GM23338 (cell line): ENCODE data around the gene MAPK9. TPM values are rescaled to one million over a fixed set of nuclear protein-coding genes. Genes with fewer than 3 reads are reported as not detected.
A peak's percentile ranks its signal among the peaks of the same experiment; 100 is the strongest.

Source experiments
- ATAC-seq: fragments of 200-7000 bp; cut with Tn5 transposase; 3 replicates; pipeline ENCODE4 v1.9.1; 2020
- DNase-seq: peaks from one replicate; pipeline ENCODE4 v3.0.0-alpha.2; 2015; ENCODE audit warnings: low spot score
- H2AFZ ChIP-seq: fragments of 200-600 bp; sonication (generic); 2 replicates; pipeline ENCODE4 v1.8.0; 2016; ENCODE audit warnings: antibody characterized with exemption, mild to moderate bottlenecking, moderate library complexity
- H3F3A ChIP-seq: fragments of 200-600 bp; sonication (generic); replicated peaks from 2 replicates; pipeline ENCODE4 v1.8.0; 2017; ENCODE audit warnings: antibody characterized with exemption, mixed run types, low read depth
- H3K27ac ChIP-seq: fragments of 200-600 bp; sonication (generic); 2 replicates; pipeline ENCODE4 v1.6.1; 2016; ENCODE audit warnings: low read depth
- H3K27me3 ChIP-seq: fragments of 200-600 bp; sonication (generic); 2 replicates; pipeline ENCODE4 v1.8.0; 2016; ENCODE audit warnings: mild to moderate bottlenecking, mixed run types, moderate library complexity; ENCODE audit not compliant: insufficient read depth
- H3K36me3 ChIP-seq: fragments of 200-600 bp; sonication (generic); 2 replicates; pipeline ENCODE4 v1.8.0; 2016; ENCODE audit warnings: mild to moderate bottlenecking; ENCODE audit not compliant: insufficient read depth
- H3K4me1 ChIP-seq: fragments of 200-600 bp; sonication (generic); 2 replicates; pipeline ENCODE4 v1.8.0; 2016; ENCODE audit warnings: mild to moderate bottlenecking, moderate library complexity; ENCODE audit not compliant: insufficient read depth
- H3K4me2 ChIP-seq: fragments of 200-600 bp; sonication (generic); 2 replicates; pipeline ENCODE4 v1.7.1; 2017; ENCODE audit warnings: mixed run types
- H3K4me3 ChIP-seq: fragments of 200-600 bp; sonication (generic); 2 replicates; pipeline ENCODE4 v1.6.1; 2016; ENCODE audit warnings: mixed run types
- H3K79me2 ChIP-seq: fragments of 200-600 bp; sonication (generic); replicated peaks from 2 replicates; pipeline ENCODE4 v1.8.0; 2017; ENCODE audit warnings: mild to moderate bottlenecking; ENCODE audit not compliant: insufficient read depth
- H3K9me2 ChIP-seq: fragments of 200-600 bp; sonication (generic); 2 replicates; pipeline ENCODE4 v1.8.0; 2017; ENCODE audit not compliant: insufficient read depth
- H4K20me1 ChIP-seq: fragments of 200-600 bp; sonication (generic); replicated peaks from 2 replicates; pipeline ENCODE4 v1.8.0; 2017; ENCODE audit warnings: mild to moderate bottlenecking; ENCODE audit not compliant: insufficient read depth
- H3K27ac Mint-ChIP-seq: 2 replicates; pipeline ENCODE4 v1.8.0; 2020; ENCODE audit warnings: inconsistent platforms, mild to moderate bottlenecking, moderate library complexity, mixed read lengths
- H3K27me3 Mint-ChIP-seq: 3 replicates; pipeline ENCODE4 v1.8.0; 2022; ENCODE audit warnings: low read depth, mild to moderate bottlenecking, moderate library complexity, mixed read lengths, inconsistent platforms; ENCODE audit not compliant: insufficient read depth, poor library complexity
- H3K36me3 Mint-ChIP-seq: 3 replicates; pipeline ENCODE4 v1.8.0; 2021; ENCODE audit warnings: low read depth, mild to moderate bottlenecking, inconsistent platforms, moderate library complexity, mixed read lengths
- H3K4me1 Mint-ChIP-seq: 3 replicates; pipeline ENCODE4 v1.8.0; 2020; ENCODE audit warnings: mild to moderate bottlenecking, inconsistent platforms, mixed read lengths
- H3K4me3 Mint-ChIP-seq: 3 replicates; pipeline ENCODE4 v1.8.0; 2021; ENCODE audit warnings: moderate library complexity, mild to moderate bottlenecking, inconsistent platforms, mixed read lengths
- H3K9me3 Mint-ChIP-seq: 3 replicates; pipeline ENCODE4 v1.8.0; 2020; ENCODE audit warnings: moderate library complexity, mild to moderate bottlenecking, inconsistent platforms, mixed read lengths
- CREB1 ChIP-seq: fragments of 250-450 bp; sonication (Bioruptor Pico); IDR thresholded peaks from 2 replicates; pipeline ENCODE4 v1.5.0; 2020; ENCODE audit warnings: low read depth, mild to moderate bottlenecking, moderate library complexity
- EZH2phosphoT487 ChIP-seq: fragments of 200-600 bp; sonication (generic); IDR thresholded peaks from one replicate; pipeline ENCODE4 v1.8.1; 2018; ENCODE audit warnings: antibody characterized with exemption; ENCODE audit not compliant: unreplicated experiment
- JUNB ChIP-seq: IDR thresholded peaks from one replicate; pipeline ENCODE4 v1.6.1; 2016; ENCODE audit warnings: antibody characterized with exemption; ENCODE audit not compliant: unreplicated experiment
- NANOG ChIP-seq: IDR thresholded peaks from 2 replicates; pipeline ENCODE4 v1.6.1; 2016; ENCODE audit warnings: antibody characterized with exemption, borderline replicate concordance
- POLR2AphosphoS5 ChIP-seq: IDR thresholded peaks from 2 replicates; pipeline ENCODE4 v1.6.1; 2016; ENCODE audit warnings: antibody characterized with exemption, low read depth
- ZNF114 ChIP-seq: fragments of 250-450 bp; sonication (Bioruptor Pico); IDR thresholded peaks from 2 replicates; pipeline ENCODE4 v1.5.0; 2020; ENCODE audit warnings: mild to moderate bottlenecking, moderate library complexity
- polyA plus RNA-seq: library from polyadenylated mRNA; unstranded; fragments of >200 nt; fragmentation: Nextera tagmentation; extraction: Ambion mirVana; gene quantifications from 2 replicates; pipeline ENCODE4 v1.2.1, GENCODE V29; 2016
- total RNA-seq: library from RNA; depleted of rRNA; stranded (reverse); fragments of >200 nt; shearing (Covaris generic); gene quantifications from 2 replicates; pipeline ENCODE4 v1.2.3, GENCODE V29; 2014
- TF ChIP-seq, protein P1 (sequence below): IDR thresholded peaks from one replicate; pipeline ENCODE4 v1.6.1; 2018; ENCODE audit warnings: antibody characterized with exemption; ENCODE audit not compliant: unreplicated experiment
- TF ChIP-seq, protein P2 (sequence below), 2 experiments: fragments of 200-600 bp in 1 of 2; sonication (generic) in 1 of 2; conservative IDR thresholded peaks; 2 replicates each; pipeline versions ENCODE4 v1.5.1 to v1.6.1; 2016 to 2017; ENCODE audit warnings: antibody characterized with exemption in 2 of 2, low read depth in 2 of 2, mild to moderate bottlenecking in 2 of 2, moderate library complexity in 1 of 2
- TF ChIP-seq, protein P3 (sequence below): fragments of 250-450 bp; sonication (Bioruptor Pico); IDR thresholded peaks from 2 replicates; pipeline ENCODE4 v1.5.0; 2020; ENCODE audit warnings: mild to moderate bottlenecking, moderate library complexity

MAPK9 gene
- total and polyA plus RNA-seq, 2 experiments from 2014 or later = 16.8 to 37.0 TPM

DNA sequence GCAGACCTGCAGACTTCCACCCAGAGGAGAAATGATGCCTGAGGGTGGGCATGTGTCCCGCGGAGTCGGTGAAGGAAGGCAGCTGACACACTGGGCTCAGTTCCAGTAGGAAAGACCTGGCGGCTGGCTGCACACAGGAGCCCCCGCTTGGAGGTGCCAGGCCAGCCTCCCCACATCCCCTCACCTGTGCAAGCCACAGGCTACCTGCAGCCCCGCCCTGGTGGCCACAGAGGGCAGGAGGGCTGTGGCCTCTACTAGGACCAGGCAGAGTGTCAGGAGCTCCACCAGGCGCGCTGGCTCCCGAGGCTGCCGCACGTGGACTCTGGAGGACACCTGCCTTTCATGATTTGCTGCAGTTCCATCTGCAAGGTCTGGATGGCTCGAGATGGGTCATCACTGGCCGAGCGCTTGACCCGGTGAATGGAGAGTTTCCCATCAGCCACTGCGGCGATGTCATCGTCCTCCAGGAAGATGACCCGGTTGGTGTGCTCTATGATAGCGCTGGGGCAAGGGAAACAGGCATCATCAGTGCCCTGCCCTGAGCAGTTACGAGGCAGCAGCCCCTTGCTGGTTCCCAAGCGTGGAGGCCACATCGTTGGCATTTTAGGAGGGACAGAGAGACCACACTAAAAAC, 26.7 kb upstream of the MAPK9 start:
- Histone ChIP-seq H3F3A (peaks cover 27% of the 10 kb centered on the region), H3K36me3 (peaks cover 70% of the 10 kb centered on the region), H3K4me2 (no peak overlapping the region), H3K4me1 (peaks cover 9% of the 10 kb centered on the region), H3K27ac (peak overlapping the region; percentile 37; the same call in 1 of the 2 replicates), H3K9me2 (no peaks in the 10 kb centered on the region), H2AFZ (no peak overlapping the region), H3K4me3 (no peak overlapping the region), H3K79me2 (no peaks in the 10 kb centered on the region), H4K20me1 (peaks cover 3% of the 10 kb centered on the region), H3K27me3 (no peaks in the 10 kb centered on the region)
- peak overlapping the region; percentile 88 for H3K27ac Mint-ChIP-seq
- TF ChIP-seq CREB1 (CRISPR knock-in tag) (no peak), NANOG (no peak), POLR2AphosphoS5 (no peak), ZNF114 (CRISPR knock-in tag) (no peak)
- TF ChIP-seq, protein P1, sequence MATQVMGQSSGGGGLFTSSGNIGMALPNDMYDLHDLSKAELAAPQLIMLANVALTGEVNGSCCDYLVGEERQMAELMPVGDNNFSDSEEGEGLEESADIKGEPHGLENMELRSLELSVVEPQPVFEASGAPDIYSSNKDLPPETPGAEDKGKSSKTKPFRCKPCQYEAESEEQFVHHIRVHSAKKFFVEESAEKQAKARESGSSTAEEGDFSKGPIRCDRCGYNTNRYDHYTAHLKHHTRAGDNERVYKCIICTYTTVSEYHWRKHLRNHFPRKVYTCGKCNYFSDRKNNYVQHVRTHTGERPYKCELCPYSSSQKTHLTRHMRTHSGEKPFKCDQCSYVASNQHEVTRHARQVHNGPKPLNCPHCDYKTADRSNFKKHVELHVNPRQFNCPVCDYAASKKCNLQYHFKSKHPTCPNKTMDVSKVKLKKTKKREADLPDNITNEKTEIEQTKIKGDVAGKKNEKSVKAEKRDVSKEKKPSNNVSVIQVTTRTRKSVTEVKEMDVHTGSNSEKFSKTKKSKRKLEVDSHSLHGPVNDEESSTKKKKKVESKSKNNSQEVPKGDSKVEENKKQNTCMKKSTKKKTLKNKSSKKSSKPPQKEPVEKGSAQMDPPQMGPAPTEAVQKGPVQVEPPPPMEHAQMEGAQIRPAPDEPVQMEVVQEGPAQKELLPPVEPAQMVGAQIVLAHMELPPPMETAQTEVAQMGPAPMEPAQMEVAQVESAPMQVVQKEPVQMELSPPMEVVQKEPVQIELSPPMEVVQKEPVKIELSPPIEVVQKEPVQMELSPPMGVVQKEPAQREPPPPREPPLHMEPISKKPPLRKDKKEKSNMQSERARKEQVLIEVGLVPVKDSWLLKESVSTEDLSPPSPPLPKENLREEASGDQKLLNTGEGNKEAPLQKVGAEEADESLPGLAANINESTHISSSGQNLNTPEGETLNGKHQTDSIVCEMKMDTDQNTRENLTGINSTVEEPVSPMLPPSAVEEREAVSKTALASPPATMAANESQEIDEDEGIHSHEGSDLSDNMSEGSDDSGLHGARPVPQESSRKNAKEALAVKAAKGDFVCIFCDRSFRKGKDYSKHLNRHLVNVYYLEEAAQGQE = no peak
- TF ChIP-seq, protein P2, sequence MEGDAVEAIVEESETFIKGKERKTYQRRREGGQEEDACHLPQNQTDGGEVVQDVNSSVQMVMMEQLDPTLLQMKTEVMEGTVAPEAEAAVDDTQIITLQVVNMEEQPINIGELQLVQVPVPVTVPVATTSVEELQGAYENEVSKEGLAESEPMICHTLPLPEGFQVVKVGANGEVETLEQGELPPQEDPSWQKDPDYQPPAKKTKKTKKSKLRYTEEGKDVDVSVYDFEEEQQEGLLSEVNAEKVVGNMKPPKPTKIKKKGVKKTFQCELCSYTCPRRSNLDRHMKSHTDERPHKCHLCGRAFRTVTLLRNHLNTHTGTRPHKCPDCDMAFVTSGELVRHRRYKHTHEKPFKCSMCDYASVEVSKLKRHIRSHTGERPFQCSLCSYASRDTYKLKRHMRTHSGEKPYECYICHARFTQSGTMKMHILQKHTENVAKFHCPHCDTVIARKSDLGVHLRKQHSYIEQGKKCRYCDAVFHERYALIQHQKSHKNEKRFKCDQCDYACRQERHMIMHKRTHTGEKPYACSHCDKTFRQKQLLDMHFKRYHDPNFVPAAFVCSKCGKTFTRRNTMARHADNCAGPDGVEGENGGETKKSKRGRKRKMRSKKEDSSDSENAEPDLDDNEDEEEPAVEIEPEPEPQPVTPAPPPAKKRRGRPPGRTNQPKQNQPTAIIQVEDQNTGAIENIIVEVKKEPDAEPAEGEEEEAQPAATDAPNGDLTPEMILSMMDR (conservative IDR thresholded peaks at IDR 0.05; ENCODE audit: low read depth in 2 of 2) = peak in 1 of 2 experiments; percentile 37; a peak in 2 of 4 replicates
- peaks cover 11% of the 10 kb centered on the region for H3K27me3 Mint-ChIP-seq
- DNase-seq = no peak
- ATAC-seq = no peak
- H3K4me3 Mint-ChIP-seq = no peak overlapping the region
- H3K9me3 Mint-ChIP-seq = no peaks in the 10 kb centered on the region
- peaks cover 14% of the 10 kb centered on the region for H3K4me1 Mint-ChIP-seq
- H3K36me3 Mint-ChIP-seq = peaks cover 90% of the 10 kb centered on the region

DNA sequence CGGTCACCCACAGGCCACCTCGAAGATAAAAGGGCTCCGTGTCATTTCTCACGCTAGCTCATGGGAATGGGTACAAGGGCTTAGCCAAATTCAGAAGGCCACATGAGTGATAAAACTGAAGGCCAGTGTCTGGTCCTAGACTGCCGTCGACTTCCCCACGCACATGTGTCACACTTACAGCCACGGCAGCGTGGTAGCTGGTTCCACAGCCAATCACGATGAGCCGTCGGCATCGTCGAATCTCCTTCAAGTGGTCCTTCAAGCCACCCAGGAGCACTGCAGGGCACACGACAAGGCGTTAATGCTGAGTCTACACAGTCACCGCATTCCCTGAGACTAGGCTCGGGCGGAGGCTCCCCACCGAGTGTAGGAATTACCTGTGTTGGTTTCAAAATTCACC, 24.7 kb upstream of the MAPK9 start:
- Mint-ChIP-seq H3K36me3 (peaks cover 86% of the 10 kb centered on the region), H3K27ac (no peak overlapping the region), H3K9me3 (peaks cover 2% of the 10 kb centered on the region; the same call in 2 of the 3 replicates), H3K4me1 (peaks cover 14% of the 10 kb centered on the region), H3K27me3 (peaks cover 17% of the 10 kb centered on the region), H3K4me3 (no peak overlapping the region)
- Histone ChIP-seq H3F3A (peaks cover 24% of the 10 kb centered on the region), H4K20me1 (no peaks in the 10 kb centered on the region; the same call in 1 of the 2 replicates), H3K9me2 (no peaks in the 10 kb centered on the region), H2AFZ (no peak overlapping the region), H3K79me2 (no peaks in the 10 kb centered on the region), H3K36me3 (peaks cover 62% of the 10 kb centered on the region), H3K27me3 (no peaks in the 10 kb centered on the region), H3K4me3 (no peak overlapping the region), H3K4me2 (no peak overlapping the region), H3K27ac (peak overlapping the region; percentile 59; the same call in 1 of the 2 replicates), H3K4me1 (peaks cover 9% of the 10 kb centered on the region)
- no peak for ATAC-seq
- DNase-seq = no peak
- TF ChIP-seq EZH2phosphoT487 (no peak), POLR2AphosphoS5 (no peak), ZNF114 (CRISPR knock-in tag) (no peak), JUNB (no peak)
- TF ChIP-seq, protein P3, sequence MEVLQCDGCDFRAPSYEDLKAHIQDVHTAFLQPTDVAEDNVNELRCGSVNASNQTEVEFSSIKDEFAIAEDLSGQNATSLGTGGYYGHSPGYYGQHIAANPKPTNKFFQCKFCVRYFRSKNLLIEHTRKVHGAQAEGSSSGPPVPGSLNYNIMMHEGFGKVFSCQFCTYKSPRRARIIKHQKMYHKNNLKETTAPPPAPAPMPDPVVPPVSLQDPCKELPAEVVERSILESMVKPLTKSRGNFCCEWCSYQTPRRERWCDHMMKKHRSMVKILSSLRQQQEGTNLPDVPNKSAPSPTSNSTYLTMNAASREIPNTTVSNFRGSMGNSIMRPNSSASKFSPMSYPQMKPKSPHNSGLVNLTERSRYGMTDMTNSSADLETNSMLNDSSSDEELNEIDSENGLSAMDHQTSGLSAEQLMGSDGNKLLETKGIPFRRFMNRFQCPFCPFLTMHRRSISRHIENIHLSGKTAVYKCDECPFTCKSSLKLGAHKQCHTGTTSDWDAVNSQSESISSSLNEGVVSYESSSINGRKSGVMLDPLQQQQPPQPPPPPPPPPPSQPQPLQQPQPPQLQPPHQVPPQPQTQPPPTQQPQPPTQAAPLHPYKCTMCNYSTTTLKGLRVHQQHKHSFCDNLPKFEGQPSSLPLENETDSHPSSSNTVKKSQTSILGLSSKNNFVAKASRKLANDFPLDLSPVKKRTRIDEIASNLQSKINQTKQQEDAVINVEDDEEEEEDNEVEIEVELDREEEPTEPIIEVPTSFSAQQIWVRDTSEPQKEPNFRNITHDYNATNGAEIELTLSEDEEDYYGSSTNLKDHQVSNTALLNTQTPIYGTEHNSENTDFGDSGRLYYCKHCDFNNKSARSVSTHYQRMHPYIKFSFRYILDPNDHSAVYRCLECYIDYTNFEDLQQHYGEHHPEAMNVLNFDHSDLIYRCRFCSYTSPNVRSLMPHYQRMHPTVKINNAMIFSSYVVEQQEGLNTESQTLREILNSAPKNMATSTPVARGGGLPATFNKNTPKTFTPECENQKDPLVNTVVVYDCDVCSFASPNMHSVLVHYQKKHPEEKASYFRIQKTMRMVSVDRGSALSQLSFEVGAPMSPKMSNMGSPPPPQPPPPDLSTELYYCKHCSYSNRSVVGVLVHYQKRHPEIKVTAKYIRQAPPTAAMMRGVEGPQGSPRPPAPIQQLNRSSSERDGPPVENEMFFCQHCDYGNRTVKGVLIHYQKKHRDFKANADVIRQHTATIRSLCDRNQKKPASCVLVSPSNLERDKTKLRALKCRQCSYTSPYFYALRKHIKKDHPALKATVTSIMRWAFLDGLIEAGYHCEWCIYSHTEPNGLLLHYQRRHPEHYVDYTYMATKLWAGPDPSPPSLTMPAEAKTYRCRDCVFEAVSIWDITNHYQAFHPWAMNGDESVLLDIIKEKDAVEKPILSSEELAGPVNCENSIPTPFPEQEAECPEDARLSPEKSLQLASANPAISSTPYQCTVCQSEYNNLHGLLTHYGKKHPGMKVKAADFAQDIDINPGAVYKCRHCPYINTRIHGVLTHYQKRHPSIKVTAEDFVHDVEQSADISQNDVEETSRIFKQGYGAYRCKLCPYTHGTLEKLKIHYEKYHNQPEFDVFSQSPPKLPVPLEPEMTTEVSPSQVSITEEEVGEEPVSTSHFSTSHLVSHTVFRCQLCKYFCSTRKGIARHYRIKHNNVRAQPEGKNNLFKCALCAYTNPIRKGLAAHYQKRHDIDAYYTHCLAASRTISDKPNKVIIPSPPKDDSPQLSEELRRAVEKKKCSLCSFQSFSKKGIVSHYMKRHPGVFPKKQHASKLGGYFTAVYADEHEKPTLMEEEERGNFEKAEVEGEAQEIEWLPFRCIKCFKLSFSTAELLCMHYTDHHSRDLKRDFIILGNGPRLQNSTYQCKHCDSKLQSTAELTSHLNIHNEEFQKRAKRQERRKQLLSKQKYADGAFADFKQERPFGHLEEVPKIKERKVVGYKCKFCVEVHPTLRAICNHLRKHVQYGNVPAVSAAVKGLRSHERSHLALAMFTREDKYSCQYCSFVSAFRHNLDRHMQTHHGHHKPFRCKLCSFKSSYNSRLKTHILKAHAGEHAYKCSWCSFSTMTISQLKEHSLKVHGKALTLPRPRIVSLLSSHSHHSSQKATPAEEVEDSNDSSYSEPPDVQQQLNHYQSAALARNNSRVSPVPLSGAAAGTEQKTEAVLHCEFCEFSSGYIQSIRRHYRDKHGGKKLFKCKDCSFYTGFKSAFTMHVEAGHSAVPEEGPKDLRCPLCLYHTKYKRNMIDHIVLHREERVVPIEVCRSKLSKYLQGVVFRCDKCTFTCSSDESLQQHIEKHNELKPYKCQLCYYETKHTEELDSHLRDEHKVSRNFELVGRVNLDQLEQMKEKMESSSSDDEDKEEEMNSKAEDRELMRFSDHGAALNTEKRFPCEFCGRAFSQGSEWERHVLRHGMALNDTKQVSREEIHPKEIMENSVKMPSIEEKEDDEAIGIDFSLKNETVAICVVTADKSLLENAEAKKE (CRISPR knock-in tag) = no peak
